Trophoblast cell (in vitro differentiated cells and primary cell): ENCODE data around the gene ZW10.
"Not testable (repeated sequence)": the region's sequence is repeated elsewhere in the genome, so short reads cannot be mapped to it uniquely, and the experiment has no call there.

Experiments
- DNase-seq, 2 donors: peaks; one replicate each; pipeline ENCODE4 v3.0.0-alpha.2; 2016
- H2AFZ ChIP-seq: 2 replicates; pipeline ENCODE4 v1.6.1; 2013; ENCODE audit warnings: low read length, moderate library complexity, mild to moderate bottlenecking; ENCODE audit not compliant: insufficient read depth, poor library complexity
- H2AK5ac ChIP-seq: 2 replicates; pipeline ENCODE4 v1.6.1; 2013; ENCODE audit warnings: mild to moderate bottlenecking, low read length
- H2BK120ac ChIP-seq: 2 replicates; pipeline ENCODE4 v1.6.1; 2013; ENCODE audit warnings: low read length, mild to moderate bottlenecking, moderate library complexity; ENCODE audit not compliant: insufficient read depth, poor library complexity
- H2BK12ac ChIP-seq: 2 replicates; pipeline ENCODE4 v1.6.1; 2013; ENCODE audit warnings: mild to moderate bottlenecking, low read length, moderate library complexity
- H2BK5ac ChIP-seq: 2 replicates; pipeline ENCODE4 v1.6.1; 2013; ENCODE audit warnings: low read length, low read depth, moderate library complexity, mild to moderate bottlenecking; ENCODE audit not compliant: poor library complexity
- H3K14ac ChIP-seq: 2 replicates; pipeline ENCODE4 v1.6.1; 2013; ENCODE audit warnings: mild to moderate bottlenecking, low read length
- H3K18ac ChIP-seq: 2 replicates; pipeline ENCODE4 v1.6.1; 2013; ENCODE audit warnings: mild to moderate bottlenecking, low read length
- H3K23ac ChIP-seq: 2 replicates; pipeline ENCODE4 v1.6.1; 2013; ENCODE audit warnings: low read length
- H3K27ac ChIP-seq: 2 replicates; pipeline ENCODE4 v1.5.1; 2013; ENCODE audit warnings: low read depth, mild to moderate bottlenecking, inconsistent platforms, low read length, moderate library complexity
- H3K27me3 ChIP-seq: 2 replicates; pipeline ENCODE4 v1.6.1; 2013; ENCODE audit warnings: inconsistent platforms, mild to moderate bottlenecking, low read length, moderate library complexity; ENCODE audit not compliant: insufficient read depth
- H3K36me3 ChIP-seq, 2 experiments: 1 replicate in 1 of 2; 2 replicates in 1 of 2; pipeline ENCODE4 v1.6.1; 2013; ENCODE audit warnings: low read length in 2 of 2, mild to moderate bottlenecking in 2 of 2, moderate library complexity in 1 of 2; ENCODE audit not compliant: insufficient read depth in 2 of 2, control insufficient read depth in 1 of 2
- H3K4ac ChIP-seq: 2 replicates; pipeline ENCODE4 v1.6.1; 2013; ENCODE audit warnings: low read depth, mild to moderate bottlenecking, low read length, moderate library complexity
- H3K4me1 ChIP-seq, 2 experiments: 1 replicate in 1 of 2; 2 replicates in 1 of 2; pipeline ENCODE4 v1.6.1; 2013; ENCODE audit warnings: low read length in 2 of 2, mild to moderate bottlenecking in 2 of 2, moderate library complexity in 1 of 2; ENCODE audit not compliant: insufficient read depth in 2 of 2, control insufficient read depth in 1 of 2
- H3K4me2 ChIP-seq: 2 replicates; pipeline ENCODE4 v1.6.1; 2013; ENCODE audit warnings: inconsistent platforms, mild to moderate bottlenecking, low read length, moderate library complexity
- H3K4me3 ChIP-seq: 2 replicates; pipeline ENCODE4 v1.5.1; 2013; ENCODE audit warnings: mild to moderate bottlenecking, low read depth, low read length, inconsistent platforms
- H3K79me1 ChIP-seq: one replicate; pipeline ENCODE4 v1.6.1; 2013; ENCODE audit warnings: low read length
- H3K79me2 ChIP-seq: 2 replicates; pipeline ENCODE4 v1.6.1; 2013; ENCODE audit warnings: low read length, mild to moderate bottlenecking; ENCODE audit not compliant: control insufficient read depth, insufficient read depth, poor library complexity
- H3K9ac ChIP-seq: 2 replicates; pipeline ENCODE4 v1.6.1; 2013; ENCODE audit warnings: mild to moderate bottlenecking, low read length
- H3K9me3 ChIP-seq: 2 replicates; pipeline ENCODE4 v1.6.1; 2013; ENCODE audit warnings: low read depth, mild to moderate bottlenecking, control low read depth, inconsistent platforms, low read length; ENCODE audit not compliant: insufficient read depth
- H4K12ac ChIP-seq: 2 replicates; pipeline ENCODE4 v1.6.1; 2013; ENCODE audit warnings: low read depth, mild to moderate bottlenecking, low read length, moderate library complexity
- H4K8ac ChIP-seq: 2 replicates; pipeline ENCODE4 v1.6.1; 2013; ENCODE audit warnings: low read depth, mild to moderate bottlenecking, low read length, moderate library complexity
- H4K91ac ChIP-seq: one replicate; pipeline ENCODE4 v1.6.1; 2013; ENCODE audit warnings: low read depth, mild to moderate bottlenecking, low read length, moderate library complexity
- WGBS: extraction: QIAGEN DNeasy Blood & Tissue Kit; methylation state at CpG from one replicate; pipeline ENCODE4 v1.1.7; 2013; ENCODE audit warnings: missing lambda C conversion rate; ENCODE audit not compliant: insufficient read length, insufficient coverage; ENCODE audit errors: extremely low coverage; 5-methylcytosine and 5-hydroxymethylcytosine counted together

Gene ZW10

GRCh38 chr11:113722221-113722620 lies 51.3 kb downstream of the ZW10 start:
- H4K12ac ChIP-seq: no peak overlapping the region
- H2BK120ac ChIP-seq: no peak overlapping the region
- WGBS: no CpG with 5 or more reads among the region's 4 CpGs
- H2AK5ac ChIP-seq: no peak overlapping the region
- no peaks in the 10 kb centered on the region for H3K27me3 ChIP-seq
- H4K8ac ChIP-seq: no peak overlapping the region
- no peak overlapping the region for H2AFZ ChIP-seq
- no peak overlapping the region for H3K4me2 ChIP-seq
- no peaks in the 10 kb centered on the region for H3K79me1 ChIP-seq
- no peak overlapping the region for H3K4ac ChIP-seq
- no peak overlapping the region for H4K91ac ChIP-seq
- no peak for DNase-seq
- no peak overlapping the region for H3K14ac ChIP-seq
- no peak overlapping the region for H3K9ac ChIP-seq
- H3K79me2 ChIP-seq: no peaks in the 10 kb centered on the region
- no peak overlapping the region for H3K23ac ChIP-seq
- H3K36me3 ChIP-seq: no peaks in the 10 kb centered on the region
- no peak overlapping the region for H2BK12ac ChIP-seq
- peaks cover 0 to 2% of the 10 kb centered on the region in 2 experiments for H3K4me1 ChIP-seq
- no peak overlapping the region for H2BK5ac ChIP-seq
- no peaks in the 10 kb centered on the region for H3K9me3 ChIP-seq
- H3K27ac ChIP-seq: no peak overlapping the region
- H3K18ac ChIP-seq: no peak overlapping the region
- no peak overlapping the region for H3K4me3 ChIP-seq

- no peak overlapping the region for H3K23ac ChIP-seq
- H2BK12ac ChIP-seq: no peak overlapping the region
- DNase-seq: no peak
- WGBS: no CpG with 5 or more reads among the region's 3 CpGs
- H3K79me1 ChIP-seq: no peaks in the 10 kb centered on the region
- no peak overlapping the region for H3K27ac ChIP-seq
- H2AFZ ChIP-seq: no peak overlapping the region
- no peaks in the 10 kb centered on the region for H3K79me2 ChIP-seq
- H2BK120ac ChIP-seq: no peak overlapping the region
- H3K4me3 ChIP-seq: no peak overlapping the region
- no peak overlapping the region for H3K9ac ChIP-seq
- no peak overlapping the region for H2BK5ac ChIP-seq
- no peak overlapping the region for H4K12ac ChIP-seq
- no peak overlapping the region for H3K4me2 ChIP-seq
- H3K27me3 ChIP-seq: no peaks in the 10 kb centered on the region
- peaks cover 0 to 2% of the 10 kb centered on the region in 2 experiments for H3K4me1 ChIP-seq
- H3K36me3 ChIP-seq: no peaks in the 10 kb centered on the region
- no peak overlapping the region for H4K91ac ChIP-seq
- H3K18ac ChIP-seq: no peak overlapping the region
- no peaks in the 10 kb centered on the region for H3K9me3 ChIP-seq
- no peak overlapping the region for H3K4ac ChIP-seq
- H4K8ac ChIP-seq: no peak overlapping the region
- no peak overlapping the region for H3K14ac ChIP-seq
- no peak overlapping the region for H2AK5ac ChIP-seq
Observed at GRCh38 chr11:113721462-113722066, 51.9 kb downstream of the ZW10 start.

- H2BK5ac ChIP-seq, H2AFZ ChIP-seq, H2AK5ac ChIP-seq, H3K4me1 ChIP-seq, H3K9me3 ChIP-seq, H3K79me2 ChIP-seq, H3K79me1 ChIP-seq, H3K9ac ChIP-seq, H4K8ac ChIP-seq, H3K4me3 ChIP-seq, H2BK120ac ChIP-seq, H2BK12ac ChIP-seq, H3K23ac ChIP-seq, H4K12ac ChIP-seq, H3K14ac ChIP-seq, H3K18ac ChIP-seq, H3K4me2 ChIP-seq, H3K27me3 ChIP-seq, H3K27ac ChIP-seq, H3K4ac ChIP-seq, DNase-seq, H3K36me3 ChIP-seq, H4K91ac ChIP-seq: not testable (repeated sequence)
- no CpG with 5 or more reads among the region's 3 CpGs for WGBS
Observed at GRCh38 chr11:113720478-113720877, 53.0 kb downstream of the ZW10 start.

- H2AK5ac ChIP-seq: no peak overlapping the region
- H3K36me3 ChIP-seq: peaks cover 0 to 5% of the 10 kb centered on the region in 2 experiments
- H4K12ac ChIP-seq: no peak overlapping the region
- H4K8ac ChIP-seq: no peak overlapping the region
- H3K4me3 ChIP-seq: no peak overlapping the region
- no peak overlapping the region for H3K9ac ChIP-seq
- no peak overlapping the region for H3K27ac ChIP-seq
- no peak overlapping the region for H3K4ac ChIP-seq
- no peaks in the 10 kb centered on the region for H3K9me3 ChIP-seq
- no peaks in the 10 kb centered on the region for H3K4me1 ChIP-seq
- H3K79me1 ChIP-seq: no peaks in the 10 kb centered on the region
- H3K79me2 ChIP-seq: no peaks in the 10 kb centered on the region
- no peak overlapping the region for H2BK120ac ChIP-seq
- no peak overlapping the region for H3K18ac ChIP-seq
- H2BK12ac ChIP-seq: no peak overlapping the region
- no peak overlapping the region for H4K91ac ChIP-seq
- no peak overlapping the region for H2BK5ac ChIP-seq
- H3K4me2 ChIP-seq: no peak overlapping the region
- no CpG with 5 or more reads among the region's 2 CpGs for WGBS
- no peak for DNase-seq
- H3K14ac ChIP-seq: no peak overlapping the region
- H2AFZ ChIP-seq: no peak overlapping the region
- no peak overlapping the region for H3K23ac ChIP-seq
- H3K27me3 ChIP-seq: no peaks in the 10 kb centered on the region
Observed at GRCh38 chr11:113715882-113716625, 57.4 kb downstream of the ZW10 start.
